GM19239 (cell line): ENCODE measurements around the gene LIPC.

Source experiments
- DNase-seq: peaks from one replicate; pipeline ENCODE4 v3.0.0; 2011; ENCODE audit warnings: low spot score; ENCODE audit not compliant: insufficient read length
- FAIRE-seq: peaks from 2 replicates; lab custom pipeline; 2011; peaks lifted over from hg19 to GRCh38; lab: Jason Lieb, UNC

LIPC gene

GRCh38 chr15:58509556-58509955, 77.8 kb downstream of the LIPC start:
- DNase-seq: no peak
- FAIRE-seq: no peak

GRCh38 chr15:58510715-58511598, 79.2 kb downstream of the LIPC start:
- DNase-seq: no peak
- FAIRE-seq: no peak

- DNase-seq (no peak), FAIRE-seq (no peak)
Observed at GRCh38 chr15:58511599-58511987, 79.8 kb downstream of the LIPC start.

GRCh38 chr15:58512522-58512921, 80.7 kb downstream of the LIPC start:
- FAIRE-seq (no peak), DNase-seq (no peak)

- DNase-seq: no peak
- no peak for FAIRE-seq
Observed at GRCh38 chr15:58513008-58513407, 81.2 kb downstream of the LIPC start.

- FAIRE-seq (no peak), DNase-seq (no peak)
Observed at GRCh38 chr15:58513726-58514336, 82.0 kb downstream of the LIPC start.

GRCh38 chr15:58515807-58516206, 84.0 kb downstream of the LIPC start:
- FAIRE-seq (peak; percentile 66), DNase-seq (no peak)

- FAIRE-seq: no peak
- no peak for DNase-seq
Observed at GRCh38 chr15:58517252-58517681, 85.5 kb downstream of the LIPC start.

- peak; percentile 82 for FAIRE-seq
Observed at GRCh38 chr15:58517682-58518525, 86.1 kb downstream of the LIPC start.

GRCh38 chr15:58518626-58519025, 86.8 kb downstream of the LIPC start:
- no peak for DNase-seq
- peak; percentile 28 for FAIRE-seq

More at GRCh38 chr15:58517682-58518525, 86.1 kb downstream of the LIPC start:
- peak; percentile 28 for DNase-seq

- no peak for FAIRE-seq
- DNase-seq: no peak
Observed at GRCh38 chr15:58519516-58519915, 87.7 kb downstream of the LIPC start.

- DNase-seq (no peak), FAIRE-seq (no peak)
Observed at GRCh38 chr15:58520464-58520863, 88.7 kb downstream of the LIPC start.

GRCh38 chr15:58520936-58521292, 89.1 kb downstream of the LIPC start:
- no peak for FAIRE-seq

GRCh38 chr15:58521293-58521991, 89.7 kb downstream of the LIPC start:
- DNase-seq (no peak), FAIRE-seq (no peak)

More at GRCh38 chr15:58520936-58521292, 89.1 kb downstream of the LIPC start:
- DNase-seq: no peak

- no peak for DNase-seq
Observed at GRCh38 chr15:58522391-58522790, 90.6 kb downstream of the LIPC start.

GRCh38 chr15:58522865-58523264, 91.1 kb downstream of the LIPC start:
- no peak for FAIRE-seq
- DNase-seq: no peak

More at GRCh38 chr15:58522391-58522790, 90.6 kb downstream of the LIPC start:
- FAIRE-seq: no peak

- FAIRE-seq (no peak), DNase-seq (no peak)
Observed at GRCh38 chr15:58523634-58524033, 91.8 kb downstream of the LIPC start.

- FAIRE-seq (no peak), DNase-seq (no peak)
Observed at GRCh38 chr15:58524247-58524646, 92.5 kb downstream of the LIPC start.

GRCh38 chr15:58525991-58526421, 94.2 kb downstream of the LIPC start:
- no peak for DNase-seq
- FAIRE-seq: no peak

GRCh38 chr15:58526647-58527192, 94.9 kb downstream of the LIPC start:
- FAIRE-seq: no peak

More at GRCh38 chr15:58526647-58527192, 94.9 kb downstream of the LIPC start:
- no peak for DNase-seq
